Measurements from ENCODE around the gene TTC28.

DNA sequence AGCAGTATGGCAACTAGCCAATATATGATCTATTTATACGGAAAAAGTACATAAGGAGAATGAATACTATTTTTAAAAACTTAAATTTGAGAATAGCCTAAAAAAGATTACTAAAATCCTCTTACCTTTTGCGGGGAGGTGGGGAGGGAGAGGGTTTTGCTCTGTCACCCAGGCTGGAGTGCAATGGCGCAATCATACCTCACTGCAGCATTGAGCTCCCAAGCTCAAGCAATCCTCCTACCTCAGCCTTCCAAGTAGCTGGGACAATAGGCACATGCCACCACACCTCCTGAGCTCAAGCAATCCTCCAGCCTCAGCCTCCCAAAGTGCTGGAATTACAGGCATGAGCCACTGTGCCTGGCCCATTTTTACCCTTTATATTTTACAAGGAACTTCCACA, 82.0 kb downstream of the TTC28 start:
- no peak for TF ChIP-seq EP300 (conservative IDR thresholded peaks at IDR 0.05; ENCODE audit: poor library complexity, severe bottlenecking)
- TF ChIP-seq, protein P1, sequence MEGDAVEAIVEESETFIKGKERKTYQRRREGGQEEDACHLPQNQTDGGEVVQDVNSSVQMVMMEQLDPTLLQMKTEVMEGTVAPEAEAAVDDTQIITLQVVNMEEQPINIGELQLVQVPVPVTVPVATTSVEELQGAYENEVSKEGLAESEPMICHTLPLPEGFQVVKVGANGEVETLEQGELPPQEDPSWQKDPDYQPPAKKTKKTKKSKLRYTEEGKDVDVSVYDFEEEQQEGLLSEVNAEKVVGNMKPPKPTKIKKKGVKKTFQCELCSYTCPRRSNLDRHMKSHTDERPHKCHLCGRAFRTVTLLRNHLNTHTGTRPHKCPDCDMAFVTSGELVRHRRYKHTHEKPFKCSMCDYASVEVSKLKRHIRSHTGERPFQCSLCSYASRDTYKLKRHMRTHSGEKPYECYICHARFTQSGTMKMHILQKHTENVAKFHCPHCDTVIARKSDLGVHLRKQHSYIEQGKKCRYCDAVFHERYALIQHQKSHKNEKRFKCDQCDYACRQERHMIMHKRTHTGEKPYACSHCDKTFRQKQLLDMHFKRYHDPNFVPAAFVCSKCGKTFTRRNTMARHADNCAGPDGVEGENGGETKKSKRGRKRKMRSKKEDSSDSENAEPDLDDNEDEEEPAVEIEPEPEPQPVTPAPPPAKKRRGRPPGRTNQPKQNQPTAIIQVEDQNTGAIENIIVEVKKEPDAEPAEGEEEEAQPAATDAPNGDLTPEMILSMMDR (IDR thresholded peaks at IDR 0.05; ENCODE audit: poor library complexity, severe bottlenecking), result no peak
- TF ChIP-seq POLR2AphosphoS5 (IDR thresholded peaks at IDR 0.05), result no peak

Measured in neural cell (in vitro differentiated cells).